Stimulated activated CD4-positive, alpha-beta T cell treated with anti-CD3 and anti-CD28 coated beads, Interleukin-1b, Interleukin-23, amount 100 ng/mL, for 4 hours (primary cell): ENCODE measurements around the gene TMEFF2.

Experiments used
- DNase-seq, 2 donors: peaks; one replicate each; pipeline ENCODE4 v3.0.0-alpha.2; 2020; ENCODE audit warnings: low read depth in 2 of 2

Gene TMEFF2

GRCh38 chr2:191968120-191968519, 226.6 kb downstream of the TMEFF2 start:
- DNase-seq: no peak

- no peak for DNase-seq
Measured at GRCh38 chr2:191965733-191966132, 229.0 kb downstream of the TMEFF2 start.

GRCh38 chr2:191961556-191961955, 233.2 kb downstream of the TMEFF2 start:
- DNase-seq: no peak

DNA sequence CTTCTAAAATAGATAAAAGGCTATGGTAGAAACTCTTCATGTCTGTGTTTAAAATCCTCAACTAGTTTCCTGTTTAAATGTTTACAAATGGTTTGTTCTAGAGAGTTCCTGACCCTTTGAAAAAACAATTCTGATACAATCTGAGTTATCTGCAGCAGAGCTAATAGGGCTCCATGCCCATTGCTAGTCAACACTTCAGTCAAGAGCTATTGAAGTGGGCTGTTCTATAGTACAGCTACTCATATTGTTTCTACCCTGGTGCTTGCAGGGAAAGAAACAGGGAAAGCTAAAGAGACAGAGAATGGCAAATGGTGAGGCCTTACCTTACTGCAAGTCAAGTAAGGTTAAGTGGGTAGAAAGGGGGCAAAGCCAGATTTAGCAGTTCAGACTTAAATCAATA, 235.5 kb downstream of the TMEFF2 start:
- no peak for DNase-seq

DNA sequence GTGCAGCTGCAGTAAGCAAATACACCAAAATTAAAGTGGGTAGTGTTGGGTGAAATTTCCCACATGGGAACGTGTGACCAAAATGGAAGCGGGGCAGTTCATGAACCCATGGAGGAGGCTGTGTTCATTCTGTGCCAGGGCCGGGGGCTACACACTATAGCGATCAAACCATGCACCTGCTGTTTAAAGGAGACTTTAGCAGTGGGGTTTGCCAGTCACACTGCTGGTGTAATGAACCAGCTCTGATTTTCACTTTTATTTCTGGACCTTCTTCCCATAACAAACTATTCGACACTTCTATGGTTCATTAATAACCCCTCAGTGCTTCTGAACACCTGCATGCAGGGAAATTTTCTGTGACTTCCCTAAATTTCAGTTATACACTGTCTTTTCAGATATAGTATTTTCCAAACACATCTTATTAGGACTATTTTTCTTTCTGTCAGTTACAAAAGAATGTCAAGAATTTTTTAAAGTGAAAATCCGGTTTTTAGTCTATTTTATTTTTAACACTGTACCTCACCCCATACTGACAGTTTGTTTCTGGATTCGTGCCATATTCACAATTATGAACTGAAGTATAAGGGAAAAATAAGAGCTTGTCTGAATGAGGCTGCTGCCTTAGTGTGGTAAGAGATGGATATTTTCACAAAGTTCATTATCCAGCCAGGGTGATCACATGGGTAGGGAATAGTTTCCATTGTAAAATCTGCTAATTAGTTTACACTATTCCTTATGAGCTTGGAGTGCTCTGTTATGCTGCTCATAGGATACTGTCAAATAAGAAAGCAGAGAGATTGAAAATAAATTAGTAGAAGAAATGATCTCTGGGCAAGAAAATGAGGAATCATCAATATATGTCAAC, 236.5 kb downstream of the TMEFF2 start:
- DNase-seq: no peak

- no peak for DNase-seq
Measured at GRCh38 chr2:191954451-191954850, 240.3 kb downstream of the TMEFF2 start.

DNA sequence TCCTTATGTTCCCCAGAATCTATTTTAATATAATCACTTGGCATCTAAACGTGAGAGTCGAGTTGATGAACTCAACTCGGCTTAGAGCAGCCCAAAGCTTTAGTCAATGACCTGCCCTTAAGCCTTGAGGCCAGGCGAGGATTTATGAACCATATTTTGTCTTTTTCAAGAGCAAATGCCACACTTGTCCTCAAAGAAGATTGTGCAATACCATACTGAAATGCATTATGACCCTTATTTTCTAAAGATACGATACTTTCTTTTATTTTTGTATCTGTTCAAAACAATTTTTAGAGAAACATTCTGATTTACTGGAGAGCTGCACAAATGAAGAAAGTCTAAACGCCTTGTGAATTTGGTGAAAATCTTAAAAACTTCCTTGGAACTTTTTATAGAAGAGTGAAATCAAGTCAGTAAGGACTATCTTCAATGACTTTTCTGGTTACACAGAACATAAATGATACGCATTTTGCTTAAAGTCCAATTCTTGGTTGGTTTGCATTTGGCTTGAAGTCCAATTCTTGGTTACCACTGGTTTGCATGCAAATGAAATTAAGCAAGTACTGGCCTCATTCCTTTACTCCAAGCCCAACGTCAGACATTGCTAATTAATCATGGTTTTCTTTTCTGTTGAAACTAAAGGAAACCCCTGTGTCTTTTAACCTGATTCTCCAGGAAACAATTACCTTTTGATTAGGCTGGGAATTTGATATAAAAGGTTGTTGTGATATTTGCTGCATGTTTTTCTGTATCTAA, 242.0 kb downstream of the TMEFF2 start:
- no peak for DNase-seq

- no peak for DNase-seq
Measured at GRCh38 chr2:191951832-191952231, 242.9 kb downstream of the TMEFF2 start.

GRCh38 chr2:191951376-191951775, 243.4 kb downstream of the TMEFF2 start:
- DNase-seq: no peak

DNA sequence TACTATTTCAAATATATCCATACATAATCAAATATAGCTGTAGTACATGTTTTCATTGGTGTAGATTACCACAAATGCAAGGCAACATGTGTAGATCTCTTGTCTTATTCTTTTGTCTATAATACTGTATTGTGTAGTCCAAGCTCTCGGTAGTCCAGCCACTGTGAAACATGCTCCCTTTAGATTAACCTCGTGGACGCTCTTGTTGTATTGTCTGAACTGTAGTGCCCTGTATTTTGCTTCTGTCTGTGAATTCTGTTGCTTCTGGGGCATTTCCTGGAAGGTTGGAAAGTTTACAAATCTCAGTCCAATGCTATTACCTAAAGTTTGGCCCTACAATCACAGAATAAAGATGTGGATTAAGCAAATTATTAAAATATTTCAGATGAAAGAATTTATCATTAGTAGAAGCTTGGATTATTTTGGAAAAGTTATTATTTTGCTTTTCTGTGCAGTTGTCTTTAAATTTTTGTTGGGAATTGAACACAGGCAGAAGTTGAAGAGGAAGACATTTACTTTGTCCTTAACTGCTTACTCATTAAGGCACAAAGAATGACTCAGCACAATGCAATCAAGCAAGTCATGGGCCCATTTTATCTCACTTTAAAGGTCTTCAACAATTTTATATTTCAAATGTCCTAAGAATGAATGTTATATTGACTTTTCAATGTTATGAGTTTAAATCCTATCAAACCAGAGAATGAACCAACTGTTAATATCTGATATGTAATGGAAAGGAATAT, 244.4 kb downstream of the TMEFF2 start:
- DNase-seq: no peak

DNA sequence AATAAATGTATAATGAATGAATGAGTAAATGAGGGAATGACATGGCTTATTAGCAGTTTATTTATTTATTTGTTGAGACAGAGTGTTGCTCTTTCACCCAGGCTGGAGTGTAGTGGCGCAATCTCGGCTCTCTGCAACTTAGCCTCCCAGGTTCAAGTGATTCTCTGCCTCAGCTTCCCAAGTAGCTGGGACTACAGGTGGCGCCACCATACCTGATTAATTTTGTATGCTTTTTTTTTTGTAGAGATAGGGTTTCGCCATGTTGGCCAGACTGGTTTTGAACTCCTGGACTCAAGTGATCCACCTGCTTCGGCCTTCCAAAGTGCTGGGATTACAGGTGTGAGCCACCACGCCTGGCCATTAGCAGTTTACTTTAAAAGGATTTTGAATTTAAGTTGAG, 247.5 kb downstream of the TMEFF2 start:
- DNase-seq: no peak

DNA sequence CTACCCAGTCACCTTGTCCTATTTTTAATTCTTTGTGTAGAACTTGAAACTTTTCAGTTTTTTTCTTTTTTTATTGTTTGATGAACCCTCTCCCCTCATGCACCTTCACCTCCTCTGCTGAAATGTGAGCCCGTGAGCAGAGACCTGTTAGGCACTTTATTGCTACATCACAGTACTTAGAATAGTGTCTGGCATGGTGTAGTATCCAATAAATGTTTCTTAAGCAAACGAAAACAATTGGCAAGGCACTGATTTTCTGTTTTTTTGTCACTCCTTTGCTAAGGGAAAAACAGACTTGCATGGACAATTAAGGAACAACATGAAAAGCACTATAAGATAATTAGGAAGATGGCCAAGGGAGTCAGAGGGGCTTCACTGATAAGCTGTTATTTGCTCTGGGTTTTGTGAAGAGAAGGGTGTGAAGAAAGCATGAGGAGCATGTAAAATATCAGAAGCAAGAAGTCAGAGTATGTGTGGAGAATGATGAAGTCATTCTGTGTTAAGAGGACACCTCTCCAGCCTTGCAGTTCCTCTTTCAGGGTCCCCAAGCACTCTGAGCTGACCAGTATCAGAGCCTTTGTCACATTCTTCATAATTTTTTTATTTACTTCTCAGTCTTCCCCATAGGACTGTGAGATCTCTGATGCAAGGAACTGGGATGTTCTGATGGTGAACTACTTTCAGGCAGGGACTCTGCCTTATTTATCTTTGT, 248.1 kb downstream of the TMEFF2 start:
- DNase-seq: no peak

- no peak for DNase-seq
Measured at GRCh38 chr2:191945623-191946022, 249.1 kb downstream of the TMEFF2 start.

DNA sequence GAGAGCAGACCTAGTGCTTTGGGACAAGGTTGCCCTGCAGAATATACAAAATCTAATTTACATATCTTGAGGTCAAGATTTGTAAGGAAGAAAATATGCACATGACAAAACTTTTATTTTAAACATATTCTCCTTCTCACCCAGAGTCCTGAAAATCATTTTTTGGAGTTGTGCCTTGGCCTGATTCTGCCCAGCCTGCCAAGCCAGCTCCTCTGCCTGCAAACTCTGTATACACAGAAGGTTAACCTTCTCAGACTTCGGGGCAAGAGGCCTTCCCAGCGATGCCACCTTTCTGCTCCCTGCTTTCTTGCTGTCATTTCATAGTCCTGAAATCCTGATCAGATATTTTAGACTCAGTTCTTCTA, 252.0 kb downstream of the TMEFF2 start:
- DNase-seq: no peak

- DNase-seq: no peak
Measured at GRCh38 chr2:191942090-191942738, 252.5 kb downstream of the TMEFF2 start.

- DNase-seq: no peak
Measured at GRCh38 chr2:191941376-191941929, 253.3 kb downstream of the TMEFF2 start.

DNA sequence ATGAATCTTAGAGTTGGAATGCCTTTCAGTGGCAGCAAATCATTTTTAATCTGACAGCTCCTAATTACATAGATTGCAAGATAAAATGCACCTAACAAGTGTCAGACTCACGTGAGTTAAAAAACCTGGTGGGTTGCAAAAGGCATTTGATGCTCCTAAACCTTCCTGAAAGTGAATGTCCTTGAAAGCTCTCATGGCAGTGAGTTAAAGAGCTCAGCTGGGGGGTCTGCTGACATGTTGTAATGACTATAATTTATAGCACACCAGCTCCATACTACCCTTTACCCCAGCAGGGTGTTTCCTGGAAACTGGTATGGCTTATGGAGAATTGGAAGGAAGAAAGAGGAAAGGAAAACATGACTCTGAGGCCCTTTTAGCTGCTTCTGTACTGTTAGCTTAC, 256.0 kb downstream of the TMEFF2 start:
- DNase-seq: no peak

- DNase-seq: no peak
Measured at GRCh38 chr2:191936882-191937405, 257.8 kb downstream of the TMEFF2 start.

GRCh38 chr2:191935247-191935646, 259.5 kb downstream of the TMEFF2 start:
- DNase-seq: no peak

- DNase-seq: no peak
Measured at GRCh38 chr2:191933307-191934105, 261.2 kb downstream of the TMEFF2 start.
